Caco-2 (cell line): ENCODE results near the gene SLC24A4. TPM values are rescaled to one million over a fixed set of nuclear protein-coding genes. Genes with fewer than 3 reads are reported as not detected.

ENCODE experiments used
- BruUV-seq: library from RNA; stranded (reverse); fragments of 400-500 nt; replicated peaks from 2 replicates; lab custom pipeline; 2021; lab: Mats Ljungman, UMichigan
- CTCF ChIA-PET: fragments of 300-600 bp; sonication (Branson Sonifier 250); formaldehyde crosslinking; loops from one replicate; lab custom pipeline; 2022; ENCODE audit warnings: antibody characterized with exemption; lab: Charles Lee
- POLR2A ChIA-PET: fragments of 300-600 bp; sonication (Branson Sonifier 250); formaldehyde crosslinking; loops from one replicate; lab custom pipeline; 2022; ENCODE audit warnings: antibody characterized with exemption; lab: Charles Lee
- DNase-seq, 2 experiments: peaks; one replicate each; pipeline versions ENCODE4 v3.0.0 to v3.0.0-alpha.2; 2020 to 2022
- H3K27me3 ChIP-seq: replicated peaks from 2 replicates; pipeline ENCODE4 v1.6.0; 2011; ENCODE audit warnings: low read length; ENCODE audit not compliant: control insufficient read depth, insufficient read depth
- H3K36me3 ChIP-seq: 2 replicates; pipeline ENCODE4 v1.5.1; 2011; ENCODE audit warnings: low read length; ENCODE audit not compliant: control insufficient read depth, insufficient read depth
- H3K4me1 ChIP-seq: fragments of 250-450 bp; sonication (Bioruptor Pico); 2 replicates; pipeline ENCODE4 v1.5.1; 2020; ENCODE audit warnings: mild to moderate bottlenecking
- H3K4me3 ChIP-seq: 2 replicates; pipeline ENCODE4 v1.5.1; 2011; ENCODE audit warnings: low read depth, mild to moderate bottlenecking, control low read depth, low read length
- H3K9me3 ChIP-seq: fragments of 250-450 bp; sonication (Bioruptor Pico); 2 replicates; pipeline ENCODE4 v1.5.1; 2020; ENCODE audit warnings: mild to moderate bottlenecking, moderate library complexity
- H3K27ac Mint-ChIP-seq: one replicate; pipeline ENCODE4 v1.8.0; 2022; ENCODE audit warnings: mixed read lengths; ENCODE audit not compliant: unreplicated experiment
- H3K27me3 Mint-ChIP-seq: one replicate; pipeline ENCODE4 v1.8.0; 2022; ENCODE audit warnings: mixed read lengths; ENCODE audit not compliant: insufficient read depth, unreplicated experiment
- H3K36me3 Mint-ChIP-seq: one replicate; pipeline ENCODE4 v1.8.0; 2022; ENCODE audit warnings: mild to moderate bottlenecking, mixed read lengths; ENCODE audit not compliant: insufficient read depth, unreplicated experiment
- H3K4me1 Mint-ChIP-seq: one replicate; pipeline ENCODE4 v1.8.0; 2022; ENCODE audit warnings: low read depth, mixed read lengths; ENCODE audit not compliant: unreplicated experiment
- H3K4me3 Mint-ChIP-seq: one replicate; pipeline ENCODE4 v1.8.0; 2022; ENCODE audit warnings: mild to moderate bottlenecking, moderate library complexity, mixed read lengths; ENCODE audit not compliant: unreplicated experiment
- H3K9me3 Mint-ChIP-seq: one replicate; pipeline ENCODE4 v1.8.0; 2022; ENCODE audit warnings: mixed read lengths; ENCODE audit not compliant: unreplicated experiment
- intact Hi-C: fragments of 100-400 bp; cut with micrococcal nuclease; formaldehyde crosslinking; loops from one replicate; pipeline ENCODE4 v1.10.0; 2022; ENCODE audit not compliant: unreplicated experiment
- total RNA-seq: library from RNA; stranded (reverse); gene quantifications from 2 replicates; pipeline ENCODE4 v1.2.3, GENCODE V29; 2022
- TF ChIP-seq, protein P1 (sequence below), 2 experiments: fragments of 200-600 bp in 1 of 2; IDR thresholded peaks; 1 replicate in 1 of 2; 2 replicates in 1 of 2; pipeline versions ENCODE4 v1.5.1 to v1.8.0; 2011 to 2022; ENCODE audit warnings: antibody characterized with exemption in 1 of 2, control low read depth in 1 of 2, inconsistent platforms in 1 of 2, low read depth in 1 of 2, low read length in 1 of 2, mild to moderate bottlenecking in 1 of 2, moderate library complexity in 1 of 2; ENCODE audit not compliant: insufficient read depth in 1 of 2, severe bottlenecking in 1 of 2, unreplicated experiment in 1 of 2

Gene SLC24A4
- total RNA-seq, 1 experiment from 2014 or later: not detected

DNA sequence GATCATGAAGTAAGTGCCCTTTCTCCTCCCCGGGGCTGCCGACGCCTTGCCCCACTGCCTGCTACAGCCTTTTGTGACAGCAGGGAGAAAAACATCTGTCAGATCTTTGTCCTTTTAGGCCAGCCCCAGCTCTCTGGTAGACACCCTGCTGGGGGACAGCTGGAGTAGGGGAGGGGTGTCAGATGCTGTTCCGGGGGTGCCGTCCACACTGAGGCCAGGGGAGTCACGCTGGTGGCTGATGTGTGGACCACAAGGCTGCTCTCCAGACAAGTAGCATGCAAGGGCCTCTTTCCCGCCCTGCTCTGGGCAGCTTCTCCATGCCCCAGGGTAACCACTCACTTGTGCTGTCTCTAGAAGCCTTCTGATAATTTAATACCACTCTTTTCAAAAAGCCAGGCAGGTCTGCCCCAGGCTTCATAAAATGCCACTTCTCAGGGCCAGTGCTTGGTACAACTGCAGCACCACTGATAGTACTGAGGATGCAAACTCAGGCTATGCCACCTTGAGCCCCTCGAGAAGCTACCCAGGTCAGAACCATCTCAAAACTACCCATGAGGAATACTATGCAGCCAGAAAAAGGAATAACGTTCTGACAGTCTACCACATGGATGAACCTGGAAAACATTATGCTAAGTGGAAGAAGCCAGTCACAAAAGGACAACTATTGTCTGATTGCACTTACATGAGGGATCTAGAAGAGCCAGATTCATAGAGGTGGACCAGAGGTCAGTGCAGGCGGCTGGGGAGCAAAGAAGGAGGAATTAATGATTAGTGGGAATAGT is 124.6 kb downstream of the SLC24A4 start:
- H3K4me3 Mint-ChIP-seq: no peak overlapping the region
- no peaks in the 10 kb centered on the region for H3K27me3 ChIP-seq
- H3K27me3 Mint-ChIP-seq: no peaks in the 10 kb centered on the region
- no peak overlapping the region for H3K4me3 ChIP-seq
- H3K4me1 Mint-ChIP-seq: no peaks in the 10 kb centered on the region
- ChIA-PET CTCF (no interaction called here), POLR2A (no interaction called here)
- H3K36me3 Mint-ChIP-seq: no peaks in the 10 kb centered on the region
- H3K27ac Mint-ChIP-seq: no peak overlapping the region
- H3K4me1 ChIP-seq: no peaks in the 10 kb centered on the region
- peak in 1 of 2 experiments; percentile 10 for DNase-seq
- intact Hi-C loops: no loop called here
- H3K9me3 Mint-ChIP-seq: no peaks in the 10 kb centered on the region
- no peaks in the 10 kb centered on the region for H3K36me3 ChIP-seq
- no peaks in the 10 kb centered on the region for H3K9me3 ChIP-seq
- TF ChIP-seq, protein P1, sequence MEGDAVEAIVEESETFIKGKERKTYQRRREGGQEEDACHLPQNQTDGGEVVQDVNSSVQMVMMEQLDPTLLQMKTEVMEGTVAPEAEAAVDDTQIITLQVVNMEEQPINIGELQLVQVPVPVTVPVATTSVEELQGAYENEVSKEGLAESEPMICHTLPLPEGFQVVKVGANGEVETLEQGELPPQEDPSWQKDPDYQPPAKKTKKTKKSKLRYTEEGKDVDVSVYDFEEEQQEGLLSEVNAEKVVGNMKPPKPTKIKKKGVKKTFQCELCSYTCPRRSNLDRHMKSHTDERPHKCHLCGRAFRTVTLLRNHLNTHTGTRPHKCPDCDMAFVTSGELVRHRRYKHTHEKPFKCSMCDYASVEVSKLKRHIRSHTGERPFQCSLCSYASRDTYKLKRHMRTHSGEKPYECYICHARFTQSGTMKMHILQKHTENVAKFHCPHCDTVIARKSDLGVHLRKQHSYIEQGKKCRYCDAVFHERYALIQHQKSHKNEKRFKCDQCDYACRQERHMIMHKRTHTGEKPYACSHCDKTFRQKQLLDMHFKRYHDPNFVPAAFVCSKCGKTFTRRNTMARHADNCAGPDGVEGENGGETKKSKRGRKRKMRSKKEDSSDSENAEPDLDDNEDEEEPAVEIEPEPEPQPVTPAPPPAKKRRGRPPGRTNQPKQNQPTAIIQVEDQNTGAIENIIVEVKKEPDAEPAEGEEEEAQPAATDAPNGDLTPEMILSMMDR (IDR thresholded peaks at IDR 0.05; ENCODE audit: insufficient read depth in 1 of 2, low read depth in 1 of 2, low read length in 1 of 2, severe bottlenecking in 1 of 2, unreplicated experiment in 1 of 2): no peak
- no TSS peak for BruUV-seq

DNA sequence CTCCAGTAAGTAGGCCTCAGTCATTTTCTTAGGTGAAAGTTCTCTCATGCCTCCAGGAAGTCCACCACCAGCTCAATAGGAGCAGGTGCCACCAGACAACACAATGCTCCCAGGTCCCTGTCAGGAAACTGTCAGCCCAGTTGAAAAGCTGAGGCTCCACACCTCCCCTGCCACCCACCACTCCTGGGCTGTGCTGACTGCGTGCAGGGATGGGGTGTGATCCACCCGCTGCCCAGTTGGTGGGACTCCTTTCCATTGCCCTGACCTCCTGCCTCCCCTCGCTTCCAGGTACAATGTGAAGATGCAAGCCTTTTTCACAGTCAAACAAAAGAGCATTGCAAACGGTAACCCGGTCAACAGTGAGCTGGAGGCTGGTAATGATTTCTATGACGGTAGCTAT is 125.8 kb downstream of the SLC24A4 start:
- Mint-ChIP-seq H3K27me3 (no peaks in the 10 kb centered on the region), H3K9me3 (no peaks in the 10 kb centered on the region), H3K4me3 (no peak overlapping the region), H3K4me1 (no peaks in the 10 kb centered on the region), H3K36me3 (no peaks in the 10 kb centered on the region), H3K27ac (no peak overlapping the region)
- no peaks in the 10 kb centered on the region for H3K36me3 ChIP-seq
- no peak overlapping the region for H3K4me3 ChIP-seq
- intact Hi-C loops: no loop called here
- CTCF ChIA-PET: no interaction called here
- H3K9me3 ChIP-seq: no peaks in the 10 kb centered on the region
- no peaks in the 10 kb centered on the region for H3K27me3 ChIP-seq
- DNase-seq: no peak
- POLR2A ChIA-PET: no interaction called here
- BruUV-seq: no TSS peak
- no peaks in the 10 kb centered on the region for H3K4me1 ChIP-seq
- TF ChIP-seq, protein P1 (IDR thresholded peaks at IDR 0.05; ENCODE audit: insufficient read depth in 1 of 2, low read depth in 1 of 2, low read length in 1 of 2, severe bottlenecking in 1 of 2, unreplicated experiment in 1 of 2): no peak

DNA sequence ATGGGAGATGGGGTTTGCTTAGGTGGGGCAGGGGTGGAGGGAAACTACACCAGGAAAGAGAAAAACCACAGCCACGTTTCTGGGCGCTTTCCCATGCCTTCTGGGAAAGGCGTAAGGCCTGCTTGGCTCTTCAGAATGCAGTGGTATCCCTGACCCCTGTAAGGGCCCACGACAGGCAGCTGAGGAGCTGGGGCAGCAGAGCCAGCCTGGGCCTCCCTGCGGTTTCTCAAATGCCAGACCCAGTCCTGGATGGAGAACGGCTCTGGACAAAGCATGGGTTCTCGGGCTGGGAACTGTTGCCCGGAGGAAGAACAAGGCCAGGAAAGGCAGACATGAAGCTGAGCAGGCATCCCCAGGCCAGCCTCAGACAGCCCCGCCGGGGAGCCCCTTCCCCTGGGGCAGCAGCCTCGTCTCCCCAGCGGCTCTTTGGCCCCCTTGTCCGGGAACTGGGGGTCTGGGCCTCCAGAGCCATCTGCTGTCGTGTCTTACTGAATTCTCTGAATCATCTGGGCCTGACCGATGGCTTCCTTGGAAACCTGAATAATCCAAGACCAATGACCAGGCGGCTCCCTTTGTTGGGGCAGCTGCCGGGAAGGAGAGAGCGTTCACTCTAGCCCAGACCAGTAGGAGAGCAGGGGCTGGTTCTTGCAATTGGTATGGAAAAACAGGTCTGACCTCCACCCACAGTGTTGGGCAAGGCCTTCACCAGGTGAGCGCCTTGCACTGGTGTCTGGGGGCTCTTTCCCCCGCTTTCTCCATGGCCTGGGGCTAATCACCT is 126.6 kb downstream of the SLC24A4 start:
- Mint-ChIP-seq H3K36me3 (no peaks in the 10 kb centered on the region), H3K4me3 (no peak overlapping the region), H3K27ac (no peak overlapping the region), H3K27me3 (no peaks in the 10 kb centered on the region), H3K4me1 (no peaks in the 10 kb centered on the region), H3K9me3 (no peaks in the 10 kb centered on the region)
- ChIA-PET POLR2A (no interaction called here), CTCF (no interaction called here)
- Histone ChIP-seq H3K27me3 (no peaks in the 10 kb centered on the region), H3K4me3 (no peak overlapping the region), H3K36me3 (no peaks in the 10 kb centered on the region), H3K9me3 (no peaks in the 10 kb centered on the region), H3K4me1 (no peaks in the 10 kb centered on the region)
- no TSS peak for BruUV-seq
- no peak for DNase-seq
- intact Hi-C loops: no loop called here
- TF ChIP-seq, protein P1 (IDR thresholded peaks at IDR 0.05; ENCODE audit: insufficient read depth in 1 of 2, low read depth in 1 of 2, low read length in 1 of 2, severe bottlenecking in 1 of 2, unreplicated experiment in 1 of 2): no peak
